HEK293 (cell line): ENCODE data around the gene EIF3F.

ENCODE experiments used
- CTCF ChIA-PET: fragments of 350-600 bp; formaldehyde crosslinking; extraction: SDS; loops from one replicate; lab custom pipeline; 2021; ENCODE audit warnings: antibody characterized with exemption; lab: Yijun Ruan, JAX
- POLR2A ChIA-PET: fragments of 300-600 bp; formaldehyde crosslinking; extraction: SDS; loops from one replicate; lab custom pipeline; 2020; ENCODE audit warnings: antibody characterized with exemption, inconsistent platforms; lab: Yijun Ruan, JAX
- H3K27ac ChIP-seq: fragments of 200-500 bp; sonication (Bioruptor generic); 2 replicates; pipeline ENCODE4 v1.5.1; 2014; ENCODE audit warnings: low read depth, low read length, control low read depth, inconsistent platforms; ENCODE audit errors: extremely low read depth
- H3K36me3 ChIP-seq, 2 experiments: fragments of 200-500 bp in 1 of 2; sonication (Bioruptor generic) in 1 of 2; 1 replicate in 1 of 2; 2 replicates in 1 of 2; pipeline ENCODE4 v1.5.1; 2014 to 2017; ENCODE audit warnings: inconsistent platforms in 2 of 2, low read length in 2 of 2; ENCODE audit not compliant: control insufficient read depth in 2 of 2, insufficient read depth in 1 of 2
- H3K4me1 ChIP-seq: fragments of 200-500 bp; sonication (Bioruptor generic); 2 replicates; pipeline ENCODE4 v1.5.1; 2014; ENCODE audit warnings: mild to moderate bottlenecking, low read length, inconsistent platforms; ENCODE audit not compliant: control insufficient read depth, insufficient read depth
- H3K4me3 ChIP-seq: 2 replicates; pipeline ENCODE4 v1.5.1; 2011; ENCODE audit warnings: low read depth, mild to moderate bottlenecking, control low read depth, low read length, moderate library complexity
- H3K9me3 ChIP-seq: fragments of 200-500 bp; sonication (Bioruptor generic); 2 replicates; pipeline ENCODE4 v1.5.1; 2014; ENCODE audit warnings: low read depth, low read length, inconsistent platforms; ENCODE audit not compliant: control insufficient read depth, insufficient read depth
- IKZF3 ChIP-seq: fragments of 450-650 bp; IDR thresholded peaks from 2 replicates; pipeline ENCODE4 v1.5.0; 2018; ENCODE audit warnings: missing biosample characterization, mild to moderate bottlenecking, missing genetic modification characterization, moderate library complexity
- KLF8 ChIP-seq: fragments of 450-650 bp; formaldehyde crosslinking; IDR thresholded peaks from 2 replicates; pipeline ENCODE4 v1.5.1; 2016; ENCODE audit warnings: missing biosample characterization, missing genetic modification characterization
- KLF9 ChIP-seq: fragments of 450-650 bp; formaldehyde crosslinking; IDR thresholded peaks from 2 replicates; pipeline ENCODE4 v1.5.1; 2016; ENCODE audit warnings: missing biosample characterization, missing genetic modification characterization, low read depth
- ZIC2 ChIP-seq: fragments of 450-650 bp; formaldehyde crosslinking; IDR thresholded peaks from 2 replicates; pipeline ENCODE4 v1.5.1; 2016; ENCODE audit warnings: missing biosample characterization, missing genetic modification characterization
- ZNF112 ChIP-seq: fragments of 450-650 bp; formaldehyde crosslinking; IDR thresholded peaks from 2 replicates; pipeline ENCODE4 v1.5.0; 2017; ENCODE audit warnings: missing biosample characterization, missing genetic modification characterization
- ZNF133 ChIP-seq: fragments of 450-650 bp; formaldehyde crosslinking; IDR thresholded peaks from 2 replicates; pipeline ENCODE4 v1.5.1; 2016; ENCODE audit warnings: missing biosample characterization, missing genetic modification characterization
- ZNF423 ChIP-seq: fragments of 450-650 bp; formaldehyde crosslinking; IDR thresholded peaks from 2 replicates; pipeline ENCODE4 v1.5.1; 2016; ENCODE audit warnings: missing biosample characterization, missing genetic modification characterization
- ZNF48 ChIP-seq: fragments of 450-650 bp; formaldehyde crosslinking; IDR thresholded peaks from 2 replicates; pipeline ENCODE4 v1.5.1; 2016; ENCODE audit warnings: missing biosample characterization, missing genetic modification characterization
- ZNF518A ChIP-seq: fragments of 450-650 bp; formaldehyde crosslinking; conservative IDR thresholded peaks from 2 replicates; pipeline ENCODE4 v1.5.1; 2016; ENCODE audit warnings: low read depth, missing biosample characterization, missing genetic modification characterization
- ZNF621 ChIP-seq: fragments of 450-650 bp; formaldehyde crosslinking; IDR thresholded peaks from 2 replicates; pipeline ENCODE4 v1.5.1; 2017; ENCODE audit warnings: missing biosample characterization, missing genetic modification characterization
- ZNF837 ChIP-seq: fragments of 450-650 bp; formaldehyde crosslinking; IDR thresholded peaks from 2 replicates; pipeline ENCODE4 v1.5.1; 2016; ENCODE audit warnings: missing biosample characterization, missing genetic modification characterization
- ZSCAN30 ChIP-seq: fragments of 450-650 bp; IDR thresholded peaks from 2 replicates; pipeline ENCODE4 v1.5.1; 2018; ENCODE audit warnings: missing biosample characterization, mild to moderate bottlenecking, missing genetic modification characterization, moderate library complexity
- TF ChIP-seq, protein P1 (sequence below): fragments of 450-650 bp; formaldehyde crosslinking; IDR thresholded peaks from 2 replicates; pipeline ENCODE4 v1.5.1; 2016; ENCODE audit warnings: missing biosample characterization, missing genetic modification characterization
- TF ChIP-seq, protein P2 (sequence below): fragments of 450-650 bp; formaldehyde crosslinking; IDR thresholded peaks from 2 replicates; pipeline ENCODE4 v1.5.1; 2016; ENCODE audit warnings: missing biosample characterization, missing genetic modification characterization

The EIF3F gene

GRCh38 chr11:8034106-8034585, 47.0 kb downstream of the EIF3F start:
- ChIA-PET CTCF (interaction anchor here (0.7 to 13.7 kb wide), 18 partner anchors 11 to 533 kb away, joined by 3 to 374 read pairs (median 12); no protein-coding TSS in a partner anchor), POLR2A (no interaction called here)
- H3K4me3 ChIP-seq = no peak overlapping the region
- H3K36me3 ChIP-seq = no peaks in the 10 kb centered on the region
- no peaks in the 10 kb centered on the region for H3K9me3 ChIP-seq
- TF ChIP-seq ZNF837 = no peak
- no peak for TF ChIP-seq ZNF133 (tag by site-specific recombination)
- no peak for TF ChIP-seq ZNF518A (tag by site-specific recombination)
- TF ChIP-seq, protein P1, sequence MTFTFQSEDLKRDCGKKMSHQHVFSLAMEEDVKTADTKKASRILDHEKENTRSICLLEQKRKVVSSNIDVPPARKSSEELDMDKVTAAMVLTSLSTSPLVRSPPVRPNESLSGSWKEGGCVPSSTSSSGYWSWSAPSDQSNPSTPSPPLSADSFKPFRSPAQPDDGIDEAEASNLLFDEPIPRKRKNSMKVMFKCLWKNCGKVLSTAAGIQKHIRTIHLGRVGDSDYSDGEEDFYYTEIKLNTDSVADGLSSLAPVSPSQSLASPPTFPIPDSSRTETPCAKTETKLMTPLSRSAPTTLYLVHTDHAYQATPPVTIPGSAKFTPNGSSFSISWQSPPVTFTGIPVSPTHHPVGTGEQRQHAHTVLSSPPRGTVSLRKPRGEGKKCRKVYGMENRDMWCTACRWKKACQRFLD (tag by site-specific recombination) = no peak
- no peaks in the 10 kb centered on the region for H3K4me1 ChIP-seq
- H3K27ac ChIP-seq = no peak overlapping the region

- POLR2A ChIA-PET = no interaction called here
- Histone ChIP-seq H3K36me3 (no peaks in the 10 kb centered on the region), H3K4me3 (no peak overlapping the region), H3K9me3 (no peaks in the 10 kb centered on the region), H3K4me1 (no peaks in the 10 kb centered on the region), H3K27ac (no peak overlapping the region)
- CTCF ChIA-PET = interaction anchor here (0.7 to 13.7 kb wide), 11 partner anchors 10 to 60 kb away, joined by 3 to 374 read pairs (median 25); no protein-coding TSS in a partner anchor
- TF ChIP-seq ZNF423 (tag by site-specific recombination) (no peak), ZNF112 (no peak), IKZF3 (tag by site-specific recombination) (no peak), KLF8 (tag by site-specific recombination) (no peak), ZNF48 (no peak), KLF9 (tag by site-specific recombination) (no peak)
- TF ChIP-seq, protein P2, sequence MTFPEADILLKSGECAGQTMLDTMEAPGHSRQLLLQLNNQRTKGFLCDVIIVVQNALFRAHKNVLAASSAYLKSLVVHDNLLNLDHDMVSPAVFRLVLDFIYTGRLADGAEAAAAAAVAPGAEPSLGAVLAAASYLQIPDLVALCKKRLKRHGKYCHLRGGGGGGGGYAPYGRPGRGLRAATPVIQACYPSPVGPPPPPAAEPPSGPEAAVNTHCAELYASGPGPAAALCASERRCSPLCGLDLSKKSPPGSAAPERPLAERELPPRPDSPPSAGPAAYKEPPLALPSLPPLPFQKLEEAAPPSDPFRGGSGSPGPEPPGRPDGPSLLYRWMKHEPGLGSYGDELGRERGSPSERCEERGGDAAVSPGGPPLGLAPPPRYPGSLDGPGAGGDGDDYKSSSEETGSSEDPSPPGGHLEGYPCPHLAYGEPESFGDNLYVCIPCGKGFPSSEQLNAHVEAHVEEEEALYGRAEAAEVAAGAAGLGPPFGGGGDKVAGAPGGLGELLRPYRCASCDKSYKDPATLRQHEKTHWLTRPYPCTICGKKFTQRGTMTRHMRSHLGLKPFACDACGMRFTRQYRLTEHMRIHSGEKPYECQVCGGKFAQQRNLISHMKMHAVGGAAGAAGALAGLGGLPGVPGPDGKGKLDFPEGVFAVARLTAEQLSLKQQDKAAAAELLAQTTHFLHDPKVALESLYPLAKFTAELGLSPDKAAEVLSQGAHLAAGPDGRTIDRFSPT (tag by site-specific recombination) = no peak
These were observed 47.6 kb downstream of the EIF3F start for GRCh38 chr11:8034604-8035190.

GRCh38 chr11:8035200-8035855, 48.2 kb downstream of the EIF3F start:
- Histone ChIP-seq H3K36me3 (no peaks in the 10 kb centered on the region), H3K27ac (no peak overlapping the region), H3K4me1 (no peaks in the 10 kb centered on the region), H3K9me3 (no peaks in the 10 kb centered on the region), H3K4me3 (no peak overlapping the region)
- POLR2A ChIA-PET = no interaction called here
- CTCF ChIA-PET = interaction anchor here (1.4 to 13.7 kb wide), 9 partner anchors 10 to 59 kb away, joined by 3 to 374 read pairs (median 25); no protein-coding TSS in a partner anchor
- TF ChIP-seq ZSCAN30 (tag by site-specific recombination) (no peak), ZIC2 (tag by site-specific recombination) (peak; percentile 74), ZNF621 (no peak)
- TF ChIP-seq, all 188 proteins: peak for 1
